ENCODE data around the gene KRTAP5-5.
"Not testable (repeated sequence)": the region's sequence is repeated elsewhere in the genome, so short reads cannot be mapped to it uniquely, and the experiment has no call there.

Gene KRTAP5-5

GRCh38 chr11:1596576-1597121, 32.9 kb upstream of the KRTAP5-5 start:
- not testable (repeated sequence) for H3K79me2 ChIP-seq (ENCODE audit: insufficient read depth, low read length); H3K9me3 ChIP-seq (ENCODE audit: insufficient read depth, low read depth, low read length); H3K4me3 ChIP-seq (ENCODE audit: low read length, poor library complexity, severe bottlenecking); H3K27me3 ChIP-seq (ENCODE audit: insufficient read depth, low read length, poor library complexity, severe bottlenecking); H3F3A ChIP-seq (ENCODE audit: low read depth); H3K9ac ChIP-seq (ENCODE audit: low read depth, low read length, poor library complexity, severe bottlenecking); H3K4me2 ChIP-seq (ENCODE audit: low read depth, low read length, poor library complexity, severe bottlenecking); H3K36me3 ChIP-seq (ENCODE audit: insufficient read depth, low read length); H4K20me1 ChIP-seq (ENCODE audit: insufficient read depth, low read length, poor library complexity, severe bottlenecking); H3K4me1 ChIP-seq (ENCODE audit: insufficient read depth, low read length, poor library complexity, severe bottlenecking); H2AFZ ChIP-seq (ENCODE audit: low read length); H3K9me2 ChIP-seq (replicated peaks; ENCODE audit: low read depth, low read length)

DNA sequence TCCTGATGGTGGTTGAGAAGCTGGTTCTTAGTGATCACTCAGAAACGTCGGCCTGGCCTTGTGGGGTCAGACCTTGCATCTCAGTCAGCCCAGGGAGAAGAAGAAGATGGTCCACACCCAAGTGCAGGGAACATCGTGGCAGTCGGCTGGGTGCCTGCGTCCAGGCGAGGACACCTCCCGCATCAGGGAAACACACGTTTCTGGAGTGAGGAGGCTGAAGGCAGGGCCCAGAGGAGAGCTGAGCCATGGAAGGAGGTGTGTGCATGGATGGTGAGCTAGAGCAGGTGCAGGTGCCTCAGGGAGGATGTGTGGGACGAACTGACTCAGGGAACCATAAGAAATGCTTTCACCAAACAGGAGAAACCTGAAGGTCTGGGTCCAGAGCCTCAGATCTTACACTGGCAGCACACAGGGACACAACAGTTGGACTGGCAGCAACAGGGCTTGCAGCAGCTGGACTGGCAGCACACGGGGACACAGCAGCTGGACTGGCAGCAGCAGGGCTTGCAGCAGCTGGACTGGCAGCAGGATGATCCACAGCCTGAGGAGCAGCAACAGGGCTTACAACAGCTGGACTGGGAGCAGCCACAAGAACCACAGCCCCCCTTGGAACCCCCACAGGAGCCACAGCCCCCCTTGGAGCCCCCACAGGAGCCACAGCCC, 32.1 kb upstream of the KRTAP5-5 start:
- Histone ChIP-seq H3K4me3 (ENCODE audit: low read length, poor library complexity, severe bottlenecking) (no peak overlapping the region), H3K9me3 (ENCODE audit: insufficient read depth, low read depth, low read length) (no peaks in the 10 kb centered on the region), H4K20me1 (ENCODE audit: insufficient read depth, low read length, poor library complexity, severe bottlenecking) (no peaks in the 10 kb centered on the region), H3K9ac (ENCODE audit: low read depth, low read length, poor library complexity, severe bottlenecking) (no peak overlapping the region), H3K79me2 (ENCODE audit: insufficient read depth, low read length) (no peaks in the 10 kb centered on the region), H3K4me2 (ENCODE audit: low read depth, low read length, poor library complexity, severe bottlenecking) (no peak overlapping the region), H3K27me3 (ENCODE audit: insufficient read depth, low read length, poor library complexity, severe bottlenecking) (no peaks in the 10 kb centered on the region), H2AFZ (ENCODE audit: low read length) (no peak overlapping the region), H3F3A (ENCODE audit: low read depth) (no peaks in the 10 kb centered on the region), H3K9me2 (replicated peaks; ENCODE audit: low read depth, low read length) (no peaks in the 10 kb centered on the region), H3K36me3 (ENCODE audit: insufficient read depth, low read length) (no peaks in the 10 kb centered on the region), H3K4me1 (ENCODE audit: insufficient read depth, low read length, poor library complexity, severe bottlenecking) (no peaks in the 10 kb centered on the region)
- no peak for TF ChIP-seq EZH2phosphoT487 (IDR thresholded peaks at IDR 0.05; ENCODE audit: borderline replicate concordance)
- TF ChIP-seq, protein P1, sequence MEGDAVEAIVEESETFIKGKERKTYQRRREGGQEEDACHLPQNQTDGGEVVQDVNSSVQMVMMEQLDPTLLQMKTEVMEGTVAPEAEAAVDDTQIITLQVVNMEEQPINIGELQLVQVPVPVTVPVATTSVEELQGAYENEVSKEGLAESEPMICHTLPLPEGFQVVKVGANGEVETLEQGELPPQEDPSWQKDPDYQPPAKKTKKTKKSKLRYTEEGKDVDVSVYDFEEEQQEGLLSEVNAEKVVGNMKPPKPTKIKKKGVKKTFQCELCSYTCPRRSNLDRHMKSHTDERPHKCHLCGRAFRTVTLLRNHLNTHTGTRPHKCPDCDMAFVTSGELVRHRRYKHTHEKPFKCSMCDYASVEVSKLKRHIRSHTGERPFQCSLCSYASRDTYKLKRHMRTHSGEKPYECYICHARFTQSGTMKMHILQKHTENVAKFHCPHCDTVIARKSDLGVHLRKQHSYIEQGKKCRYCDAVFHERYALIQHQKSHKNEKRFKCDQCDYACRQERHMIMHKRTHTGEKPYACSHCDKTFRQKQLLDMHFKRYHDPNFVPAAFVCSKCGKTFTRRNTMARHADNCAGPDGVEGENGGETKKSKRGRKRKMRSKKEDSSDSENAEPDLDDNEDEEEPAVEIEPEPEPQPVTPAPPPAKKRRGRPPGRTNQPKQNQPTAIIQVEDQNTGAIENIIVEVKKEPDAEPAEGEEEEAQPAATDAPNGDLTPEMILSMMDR (conservative IDR thresholded peaks at IDR 0.05; ENCODE audit: low read length): no peak

DNA sequence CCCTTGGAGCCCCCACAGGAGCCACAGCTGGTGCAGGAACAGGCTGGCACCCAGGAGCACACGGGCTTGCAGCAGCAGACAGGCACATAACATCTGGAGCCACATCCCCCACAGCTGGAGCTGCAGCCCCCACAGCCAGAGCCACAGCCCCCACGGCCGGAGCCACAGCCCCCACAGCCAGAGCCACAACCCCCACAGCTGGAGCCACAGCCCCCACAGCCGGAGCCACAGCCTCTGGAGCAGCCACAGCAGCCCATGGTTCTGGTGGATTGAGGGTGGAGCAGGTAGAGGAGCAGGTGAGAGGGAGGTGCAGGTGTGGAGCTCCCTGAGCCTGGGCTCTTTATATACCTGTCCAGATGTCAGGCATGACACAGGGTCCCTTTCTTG, 31.6 kb upstream of the KRTAP5-5 start, which contains the start of gene KRTAP5-2:
TSS of gene KRTAP5-2 (minus strand) at position 301 of the 387 bp plus-strand sequence. CDS start at position 257, 44 bp downstream.
- Histone ChIP-seq H3K9ac (ENCODE audit: low read depth, low read length, poor library complexity, severe bottlenecking) (no peak within 1 kb of the TSS), H3K27me3 (ENCODE audit: insufficient read depth, low read length, poor library complexity, severe bottlenecking) (no peaks in the 10 kb centered on the region), H3F3A (ENCODE audit: low read depth) (no peaks in the 10 kb centered on the region), H3K4me2 (ENCODE audit: low read depth, low read length, poor library complexity, severe bottlenecking) (no peak within 1 kb of the TSS), H3K79me2 (ENCODE audit: insufficient read depth, low read length) (no peaks in the 10 kb centered on the region), H3K9me2 (replicated peaks; ENCODE audit: low read depth, low read length) (no peaks in the 10 kb centered on the region), H3K36me3 (ENCODE audit: insufficient read depth, low read length) (no peaks in the 10 kb centered on the region), H3K4me1 (ENCODE audit: insufficient read depth, low read length, poor library complexity, severe bottlenecking) (no peaks in the 10 kb centered on the region), H3K4me3 (ENCODE audit: low read length, poor library complexity, severe bottlenecking) (no peak within 1 kb of the TSS), H2AFZ (ENCODE audit: low read length) (no peak within 1 kb of the TSS), H4K20me1 (ENCODE audit: insufficient read depth, low read length, poor library complexity, severe bottlenecking) (no peaks in the 10 kb centered on the region), H3K9me3 (ENCODE audit: insufficient read depth, low read depth, low read length) (no peaks in the 10 kb centered on the region)
- TF ChIP-seq, protein P1 (conservative IDR thresholded peaks at IDR 0.05; ENCODE audit: low read length): no peak
- TF ChIP-seq EZH2phosphoT487 (IDR thresholded peaks at IDR 0.05; ENCODE audit: borderline replicate concordance): no peak

DNA sequence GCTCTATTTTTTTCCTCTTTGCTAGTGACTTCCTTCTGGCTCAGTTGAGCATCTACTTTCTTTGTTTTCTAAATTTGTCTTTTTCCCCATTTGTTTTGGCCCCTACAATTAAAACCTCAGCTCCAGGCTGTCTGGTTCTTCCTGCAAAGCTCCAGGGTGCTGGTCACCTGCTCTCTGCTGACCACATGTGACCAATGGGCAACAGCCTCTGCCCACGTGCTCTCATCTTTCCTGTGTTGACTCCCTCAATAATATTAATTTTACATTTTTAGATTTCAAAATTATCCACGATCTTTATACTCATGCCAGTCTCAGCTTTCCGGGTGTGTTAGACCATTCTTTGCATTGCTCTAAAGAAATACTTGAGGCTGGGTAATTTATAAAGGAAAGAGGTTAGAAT, 31.2 kb upstream of the KRTAP5-5 start:
- not testable (repeated sequence) for H3K4me1 ChIP-seq (ENCODE audit: insufficient read depth, low read length, poor library complexity, severe bottlenecking); H3K9me2 ChIP-seq (replicated peaks; ENCODE audit: low read depth, low read length); H3K4me2 ChIP-seq (ENCODE audit: low read depth, low read length, poor library complexity, severe bottlenecking); H3K79me2 ChIP-seq (ENCODE audit: insufficient read depth, low read length); H3K27me3 ChIP-seq (ENCODE audit: insufficient read depth, low read length, poor library complexity, severe bottlenecking); H2AFZ ChIP-seq (ENCODE audit: low read length); H4K20me1 ChIP-seq (ENCODE audit: insufficient read depth, low read length, poor library complexity, severe bottlenecking); H3K9me3 ChIP-seq (ENCODE audit: insufficient read depth, low read depth, low read length); H3K9ac ChIP-seq (ENCODE audit: low read depth, low read length, poor library complexity, severe bottlenecking); H3K4me3 ChIP-seq (ENCODE audit: low read length, poor library complexity, severe bottlenecking); H3K36me3 ChIP-seq (ENCODE audit: insufficient read depth, low read length); H3F3A ChIP-seq (ENCODE audit: low read depth)

All from Loucy (cell line).